Measurements from ENCODE around the gene SH3TC2.

DNA sequence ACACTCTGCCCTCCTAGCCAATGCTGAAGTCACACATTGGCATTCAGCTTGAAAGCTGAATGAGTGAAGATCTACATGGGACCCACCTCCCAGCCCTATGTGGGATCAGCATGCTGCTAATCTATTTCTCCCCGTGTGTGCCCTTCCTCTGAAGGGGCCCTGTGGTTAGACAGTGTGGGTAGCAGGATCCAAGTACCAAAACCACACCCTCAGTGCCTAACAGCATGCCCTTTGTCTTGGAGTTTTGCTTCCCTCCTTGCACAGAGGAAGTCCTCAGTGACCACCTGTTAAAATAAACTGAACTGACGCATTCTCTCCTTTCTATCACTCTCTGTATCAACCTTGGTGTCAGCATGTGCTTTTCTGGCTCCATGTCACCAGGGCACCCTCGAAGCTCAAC, 25.0 kb downstream of the SH3TC2 start:
- no peak for TF ChIP-seq POLR2A (IDR thresholded peaks at IDR 0.05)
- TF ChIP-seq CTCF (IDR thresholded peaks at IDR 0.05 in 4 of 5, conservative IDR thresholded peaks at IDR 0.05 in 1 of 5) = no peak
